DOHH2 (cell line): ENCODE data around the gene ADNP2.

ENCODE experiments used
- EZH2phosphoT487 ChIP-seq: fragments of 200-600 bp; sonication (generic); IDR thresholded peaks from 2 replicates; pipeline ENCODE4 v1.6.1; 2017; ENCODE audit warnings: borderline replicate concordance, mild to moderate bottlenecking, antibody characterized with exemption, low read length, moderate library complexity, mixed read lengths
- TF ChIP-seq, protein P1 (sequence below): fragments of 200-600 bp; sonication (generic); IDR thresholded peaks from one replicate; pipeline ENCODE4 v1.5.1; 2014; ENCODE audit warnings: antibody characterized with exemption, mild to moderate bottlenecking, low read depth, low read length; ENCODE audit not compliant: poor library complexity, severe bottlenecking

DNA sequence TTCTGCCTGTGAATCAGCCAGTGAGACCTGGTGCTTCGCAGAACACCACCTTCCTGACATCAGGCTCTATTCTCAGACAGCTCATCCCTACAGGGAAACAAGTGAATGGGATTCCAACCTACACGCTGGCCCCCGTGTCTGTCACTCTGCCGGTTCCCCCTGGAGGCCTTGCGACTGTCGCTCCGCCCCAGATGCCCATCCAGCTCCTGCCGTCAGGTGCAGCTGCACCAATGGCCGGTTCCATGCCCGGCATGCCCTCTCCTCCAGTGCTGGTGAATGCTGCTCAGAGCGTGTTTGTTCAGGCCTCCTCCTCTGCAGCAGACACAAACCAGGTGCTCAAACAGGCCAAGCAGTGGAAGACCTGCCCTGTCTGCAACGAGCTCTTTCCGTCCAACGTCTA is 28.1 kb downstream of the ADNP2 start:
- TF ChIP-seq, protein P1, sequence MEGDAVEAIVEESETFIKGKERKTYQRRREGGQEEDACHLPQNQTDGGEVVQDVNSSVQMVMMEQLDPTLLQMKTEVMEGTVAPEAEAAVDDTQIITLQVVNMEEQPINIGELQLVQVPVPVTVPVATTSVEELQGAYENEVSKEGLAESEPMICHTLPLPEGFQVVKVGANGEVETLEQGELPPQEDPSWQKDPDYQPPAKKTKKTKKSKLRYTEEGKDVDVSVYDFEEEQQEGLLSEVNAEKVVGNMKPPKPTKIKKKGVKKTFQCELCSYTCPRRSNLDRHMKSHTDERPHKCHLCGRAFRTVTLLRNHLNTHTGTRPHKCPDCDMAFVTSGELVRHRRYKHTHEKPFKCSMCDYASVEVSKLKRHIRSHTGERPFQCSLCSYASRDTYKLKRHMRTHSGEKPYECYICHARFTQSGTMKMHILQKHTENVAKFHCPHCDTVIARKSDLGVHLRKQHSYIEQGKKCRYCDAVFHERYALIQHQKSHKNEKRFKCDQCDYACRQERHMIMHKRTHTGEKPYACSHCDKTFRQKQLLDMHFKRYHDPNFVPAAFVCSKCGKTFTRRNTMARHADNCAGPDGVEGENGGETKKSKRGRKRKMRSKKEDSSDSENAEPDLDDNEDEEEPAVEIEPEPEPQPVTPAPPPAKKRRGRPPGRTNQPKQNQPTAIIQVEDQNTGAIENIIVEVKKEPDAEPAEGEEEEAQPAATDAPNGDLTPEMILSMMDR: no peak
- TF ChIP-seq EZH2phosphoT487: no peak
